ENCODE measurements around the gene PCP4L1. TPM values are rescaled to one million over a fixed set of nuclear protein-coding genes. Genes with fewer than 3 reads are reported as not detected.
"Not testable (repeated sequence)": the region's sequence is repeated elsewhere in the genome, so short reads cannot be mapped to it uniquely, and the experiment has no call there.

PCP4L1 gene
- total RNA-seq, 2 experiments from 2014 or later = 0.18 TPM; not detected in 1

DNA sequence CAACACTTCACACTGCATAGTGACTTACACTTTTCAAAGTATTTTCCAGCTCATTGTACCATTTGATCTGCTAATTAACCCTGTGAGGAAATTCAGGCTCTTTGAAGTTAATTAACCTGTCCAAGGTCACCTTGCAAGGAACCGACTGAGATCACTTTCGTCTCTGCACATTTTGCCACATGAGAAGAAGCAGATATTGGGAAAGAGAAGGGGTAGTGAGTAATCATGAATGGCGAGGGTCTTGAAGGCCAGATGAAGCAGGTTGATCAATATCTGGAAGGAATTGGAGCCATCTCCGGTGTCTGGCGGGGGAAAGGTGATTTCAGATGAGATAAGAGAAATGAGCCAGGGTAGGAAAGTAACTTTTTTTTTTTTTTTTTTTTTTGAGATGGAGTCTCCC, 38.5 kb upstream of the PCP4L1 start:
- no peaks in the 10 kb centered on the region for H3K9me3 Mint-ChIP-seq
- no peak overlapping the region for H3K4me3 Mint-ChIP-seq

DNA sequence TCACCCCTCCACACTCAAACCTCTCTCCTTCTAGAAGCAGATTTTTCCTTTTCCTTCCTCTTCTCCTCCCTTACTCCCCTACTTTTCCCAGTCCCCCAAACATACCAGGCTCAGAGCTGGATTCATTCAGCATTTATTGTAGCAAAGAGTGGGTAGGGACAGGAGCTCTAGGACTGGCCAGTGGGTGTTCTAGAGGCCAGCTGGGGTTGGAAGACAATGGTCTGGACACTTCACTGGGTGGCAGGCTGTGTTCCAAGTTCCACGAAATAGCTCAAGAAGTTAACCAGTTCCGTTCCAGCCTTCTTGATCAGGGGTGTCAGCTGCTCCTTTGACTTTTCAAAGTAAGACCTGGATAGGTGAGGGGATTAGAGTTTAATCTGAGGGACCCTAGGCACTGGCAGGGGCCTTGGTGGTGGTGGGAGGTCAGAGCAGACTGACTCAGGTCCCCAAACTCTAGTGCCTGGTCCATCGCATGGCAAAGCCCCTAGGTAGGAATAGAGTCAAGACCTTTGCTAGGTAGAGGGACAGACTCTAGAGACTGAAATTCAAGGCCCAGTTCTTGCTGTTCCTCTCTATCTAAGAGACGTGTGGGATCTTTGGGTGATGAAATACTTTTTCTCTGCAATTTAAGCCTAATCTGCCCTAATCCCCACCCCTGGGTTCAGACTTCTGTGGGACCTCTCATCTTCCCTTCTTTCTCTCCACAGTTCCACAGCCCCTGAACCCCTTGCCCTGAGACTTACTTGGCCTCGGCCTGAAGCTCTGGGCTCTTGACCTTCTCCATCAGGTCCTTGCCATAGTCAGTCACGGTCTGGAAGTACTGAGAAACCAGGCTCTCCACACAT, 36.1 kb upstream of the PCP4L1 start:
- DNase-seq (no peak), ATAC-seq (no peak)
- H3K36me3 Mint-ChIP-seq (ENCODE audit: low read depth) = peaks cover 1% of the 10 kb centered on the region
- H3K27ac Mint-ChIP-seq = no peak overlapping the region
- intact Hi-C loops (cut with micrococcal nuclease) = no loop called here
- no peak overlapping the region for H3K4me3 Mint-ChIP-seq
- ChIA-PET CTCF (interaction anchor here (0.7 to 15.8 kb wide), 6 partner anchors 17 to 160 kb away, joined by 3 to 306 read pairs (median 24); partner anchors contain the start of genes ADAMTS4, NDUFS2 and PPOX), POLR2A (interaction anchor here (0.7 to 9.4 kb wide), 5 partner anchors 9 to 130 kb away, joined by 3 to 82 read pairs (median 3); partner anchors contain the start of genes ADAMTS4 and NDUFS2)
- no peaks in the 10 kb centered on the region for H3K9me3 Mint-ChIP-seq
- peaks cover 53% of the 10 kb centered on the region for H3K4me1 Mint-ChIP-seq (ENCODE audit: low read depth)
- H3K27me3 Mint-ChIP-seq = no peaks in the 10 kb centered on the region
- no peak for TF ChIP-seq CTCF (IDR thresholded peaks at IDR 0.05)

More for the DNA sequence above, 38.5 kb upstream of the PCP4L1 start:
- DNase-seq = no peak
- H3K27me3 Mint-ChIP-seq = no peaks in the 10 kb centered on the region
- no peak for ATAC-seq
- intact Hi-C loops (cut with micrococcal nuclease) = no loop called here
- ChIA-PET POLR2A (interaction anchor here (1.0 to 9.4 kb wide), 3 partner anchors 9 to 34 kb away, joined by 3 to 82 read pairs (median 4); partner anchors contain the start of genes ADAMTS4 and NDUFS2), CTCF (interaction anchor here (1.0 to 15.8 kb wide), 6 partner anchors 14 to 162 kb away, joined by 3 to 306 read pairs (median 16); partner anchors contain the start of genes ADAMTS4 and NDUFS2)
- H3K36me3 Mint-ChIP-seq (ENCODE audit: low read depth) = peaks cover 3% of the 10 kb centered on the region
- H3K4me1 Mint-ChIP-seq (ENCODE audit: low read depth) = peaks cover 51% of the 10 kb centered on the region
- no peak overlapping the region for H3K27ac Mint-ChIP-seq
- TF ChIP-seq CTCF (IDR thresholded peaks at IDR 0.05) = no peak

GRCh38 chr1:161223805-161224694, 34.5 kb upstream of the PCP4L1 start:
- ChIA-PET CTCF (interaction anchor here (0.7 to 15.8 kb wide), 9 partner anchors 8 to 168 kb away, joined by 3 to 306 read pairs (median 13); partner anchors contain the start of genes ADAMTS4, NDUFS2, NR1I3 and PPOX), POLR2A (interaction anchor here (0.6 to 9.4 kb wide), 6 partner anchors 8 to 143 kb away, joined by 3 to 82 read pairs (median 4); partner anchors contain the start of genes ADAMTS4 and NDUFS2)
- intact Hi-C loops (cut with micrococcal nuclease) = no loop called here
- H3K4me1 Mint-ChIP-seq (ENCODE audit: low read depth) = peaks cover 43% of the 10 kb centered on the region
- peaks cover 11% of the 10 kb centered on the region for H3K36me3 Mint-ChIP-seq (ENCODE audit: low read depth)
- no peak for ATAC-seq
- no peak for TF ChIP-seq CTCF (IDR thresholded peaks at IDR 0.05)
- H3K27ac Mint-ChIP-seq = peak overlapping the region; percentile 6
- H3K9me3 Mint-ChIP-seq = no peaks in the 10 kb centered on the region
- H3K27me3 Mint-ChIP-seq = no peaks in the 10 kb centered on the region
- H3K4me3 Mint-ChIP-seq = no peak overlapping the region
- DNase-seq = no peak

GRCh38 chr1:161224695-161225087, 33.9 kb upstream of the PCP4L1 start:
- not testable (repeated sequence) for DNase-seq, H3K9me3 Mint-ChIP-seq, ATAC-seq, H3K27me3 Mint-ChIP-seq, H3K4me3 Mint-ChIP-seq
- POLR2A ChIA-PET = interaction anchor here (0.6 to 9.4 kb wide), 5 partner anchors 8 to 142 kb away, joined by 3 to 82 read pairs (median 4); partner anchors contain the start of genes ADAMTS4 and NDUFS2
- Mint-ChIP-seq H3K27ac (peak overlapping the region; percentile 87), H3K4me1 (ENCODE audit: low read depth) (peaks cover 37% of the 10 kb centered on the region), H3K36me3 (ENCODE audit: low read depth) (peaks cover 11% of the 10 kb centered on the region)
- CTCF ChIA-PET = interaction anchor here (1.3 to 15.8 kb wide), 11 partner anchors 8 to 168 kb away, joined by 3 to 306 read pairs (median 26); partner anchors contain the start of genes ADAMTS4, NDUFS2, PPOX and SDHC
- intact Hi-C loops (cut with micrococcal nuclease) = loop anchor here (5.0 kb wide), 1 partner anchor 68 kb away; no protein-coding TSS in a partner anchor

Measured in activated CD8-positive, alpha-beta T cell treated with anti-CD3 and anti-CD28 coated beads for 36 hours (primary cell).